ENCODE measurements around the gene IL11.
"Not testable (repeated sequence)": the region's sequence is repeated elsewhere in the genome, so short reads cannot be mapped to it uniquely, and the experiment has no call there.

Gene IL11

GRCh38 chr19:55352040-55352439 lies 18.2 kb downstream of the IL11 start:
- DNase-seq (ENCODE audit: low spot score) = no peak

- no peak for DNase-seq (ENCODE audit: low spot score)
These were observed 19.5 kb downstream of the IL11 start for GRCh38 chr19:55350620-55351315.

- no peak for DNase-seq (ENCODE audit: low spot score)
These were observed 21.8 kb downstream of the IL11 start for GRCh38 chr19:55348317-55349034.

GRCh38 chr19:55347442-55348009 lies 22.7 kb downstream of the IL11 start:
- no peak for DNase-seq (ENCODE audit: low spot score)

GRCh38 chr19:55346725-55347441 lies 23.4 kb downstream of the IL11 start:
- DNase-seq (ENCODE audit: low spot score) = no peak

- no peak for DNase-seq (ENCODE audit: low spot score)
These were observed 24.2 kb downstream of the IL11 start for GRCh38 chr19:55345818-55346724.

GRCh38 chr19:55345101-55345817 lies 25.0 kb downstream of the IL11 start:
- DNase-seq (ENCODE audit: low spot score) = no peak

GRCh38 chr19:55344444-55344843 lies 25.8 kb downstream of the IL11 start:
- DNase-seq (ENCODE audit: low spot score) = peak; percentile 63

- no peak for DNase-seq (ENCODE audit: low spot score)
These were observed 28.4 kb downstream of the IL11 start for GRCh38 chr19:55341595-55342531.

GRCh38 chr19:55341171-55341588 lies 29.1 kb downstream of the IL11 start:
- peak; percentile 57 for DNase-seq (ENCODE audit: low spot score)

- no peak for DNase-seq (ENCODE audit: low spot score)
These were observed 29.5 kb downstream of the IL11 start for GRCh38 chr19:55340784-55341147.

GRCh38 chr19:55339889-55340783 lies 30.1 kb downstream of the IL11 start:
- no peak for DNase-seq (ENCODE audit: low spot score)

- peak; percentile 100 for DNase-seq (ENCODE audit: low spot score)
These were observed 31.0 kb downstream of the IL11 start, which contains the start of gene KMT5C for GRCh38 chr19:55339105-55339888. Gene KMT5C (plus strand): TSS chr19:55339876. CDS start chr19:55341937, 2,061 bp downstream.

- DNase-seq (ENCODE audit: low spot score) = no peak
These were observed 34.2 kb downstream of the IL11 start for GRCh38 chr19:55336101-55336500.

- DNase-seq (ENCODE audit: low spot score) = no peak
These were observed 36.4 kb downstream of the IL11 start for GRCh38 chr19:55333870-55334269.

GRCh38 chr19:55329791-55330190 lies 40.5 kb downstream of the IL11 start:
- not testable (repeated sequence) for DNase-seq (ENCODE audit: low spot score)

GRCh38 chr19:55328774-55329318 lies 41.4 kb downstream of the IL11 start:
- not testable (repeated sequence) for DNase-seq (ENCODE audit: low spot score)

All from globus pallidus (tissue), 1 donor.